ENCODE data around the gene KANSL1. TPM values are rescaled to one million over a fixed set of nuclear protein-coding genes. Genes with fewer than 3 reads are reported as not detected.

The KANSL1 gene
- total RNA-seq, 2 donors from 2014 or later: 137 to 144 TPM

DNA sequence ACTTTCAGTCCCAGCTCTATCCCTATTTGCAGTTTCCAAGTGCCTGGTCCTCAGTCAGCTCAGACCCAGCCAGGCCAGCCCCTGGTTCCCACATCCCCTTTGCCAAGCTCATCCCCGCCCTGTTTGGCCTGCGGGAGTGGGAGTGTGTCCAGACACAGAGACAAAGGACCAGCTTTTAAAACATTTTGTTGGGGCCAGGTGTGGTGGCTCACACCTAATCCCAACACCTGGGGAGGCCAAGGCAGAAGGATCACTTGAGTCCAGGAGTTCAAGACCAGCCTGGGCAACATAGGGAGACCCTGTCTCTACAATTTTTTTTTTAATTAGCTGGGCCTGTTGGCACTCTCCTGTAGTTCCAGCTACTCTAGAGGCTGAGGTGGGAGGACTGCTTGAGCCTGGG is 192.5 kb downstream of the KANSL1 start:
- Histone ChIP-seq H3K9me3 (ENCODE audit: control insufficient read depth, low read length) (no peaks in the 10 kb centered on the region), H3K27me3 (ENCODE audit: control insufficient read depth, insufficient read depth, low read length, poor library complexity, severe bottlenecking) (no peaks in the 10 kb centered on the region), H3K9ac (ENCODE audit: extremely low read depth, low read length, poor library complexity, severe bottlenecking) (no peak overlapping the region), H3K4me1 (ENCODE audit: control insufficient read depth, insufficient read depth, low read length) (no peaks in the 10 kb centered on the region), H3K36me3 (ENCODE audit: control insufficient read depth, insufficient read depth, low read length) (no peaks in the 10 kb centered on the region), H3K4me3 (ENCODE audit: low read length) (no peak overlapping the region), H3K27ac (ENCODE audit: low read depth, low read length) (no peak overlapping the region)
- no peak for DNase-seq
- Mint-ChIP-seq H3K27ac (no peak overlapping the region), H3K9me3 (no peaks in the 10 kb centered on the region), H3K27me3 (ENCODE audit: insufficient read depth) (no peaks in the 10 kb centered on the region), H3K4me1 (no peaks in the 10 kb centered on the region), H3K36me3 (ENCODE audit: low read depth) (no peaks in the 10 kb centered on the region), H3K4me3 (no peak overlapping the region)
- 91 to 100% methylated on average over 1 to 2 of the region's 2 CpGs for WGBS, 2 experiments (ENCODE audit: insufficient coverage in 1 of 2, insufficient read length in 1 of 2)
- TF ChIP-seq, protein P1, sequence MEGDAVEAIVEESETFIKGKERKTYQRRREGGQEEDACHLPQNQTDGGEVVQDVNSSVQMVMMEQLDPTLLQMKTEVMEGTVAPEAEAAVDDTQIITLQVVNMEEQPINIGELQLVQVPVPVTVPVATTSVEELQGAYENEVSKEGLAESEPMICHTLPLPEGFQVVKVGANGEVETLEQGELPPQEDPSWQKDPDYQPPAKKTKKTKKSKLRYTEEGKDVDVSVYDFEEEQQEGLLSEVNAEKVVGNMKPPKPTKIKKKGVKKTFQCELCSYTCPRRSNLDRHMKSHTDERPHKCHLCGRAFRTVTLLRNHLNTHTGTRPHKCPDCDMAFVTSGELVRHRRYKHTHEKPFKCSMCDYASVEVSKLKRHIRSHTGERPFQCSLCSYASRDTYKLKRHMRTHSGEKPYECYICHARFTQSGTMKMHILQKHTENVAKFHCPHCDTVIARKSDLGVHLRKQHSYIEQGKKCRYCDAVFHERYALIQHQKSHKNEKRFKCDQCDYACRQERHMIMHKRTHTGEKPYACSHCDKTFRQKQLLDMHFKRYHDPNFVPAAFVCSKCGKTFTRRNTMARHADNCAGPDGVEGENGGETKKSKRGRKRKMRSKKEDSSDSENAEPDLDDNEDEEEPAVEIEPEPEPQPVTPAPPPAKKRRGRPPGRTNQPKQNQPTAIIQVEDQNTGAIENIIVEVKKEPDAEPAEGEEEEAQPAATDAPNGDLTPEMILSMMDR (conservative IDR thresholded peaks at IDR 0.05): no peak

DNA sequence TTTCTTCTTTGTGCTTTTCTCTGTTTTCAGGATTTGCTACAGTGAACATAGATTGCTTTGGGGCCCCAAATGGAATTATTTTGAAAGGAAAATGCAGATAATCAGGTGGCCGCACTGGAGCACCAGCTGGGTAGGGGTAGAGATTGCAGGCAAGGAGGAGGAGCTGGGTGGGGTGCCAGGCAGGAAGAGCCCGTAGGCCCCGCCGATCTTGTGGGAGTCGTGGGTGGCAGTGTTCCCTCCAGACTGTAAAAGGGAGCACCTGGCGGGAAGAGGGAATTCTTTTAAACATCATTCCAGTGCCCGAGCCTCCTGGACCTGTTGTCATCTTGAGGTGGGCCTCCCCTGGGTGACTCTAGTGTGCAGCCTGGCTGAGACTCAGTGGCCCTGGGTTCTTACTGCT is 192.9 kb downstream of the KANSL1 start:
- H3K4me3 Mint-ChIP-seq: no peak overlapping the region
- DNase-seq: no peak
- H3K27ac Mint-ChIP-seq: no peak overlapping the region
- H3K27me3 Mint-ChIP-seq (ENCODE audit: insufficient read depth): no peaks in the 10 kb centered on the region
- no peaks in the 10 kb centered on the region for H3K9me3 ChIP-seq (ENCODE audit: control insufficient read depth, low read length)
- H3K27ac ChIP-seq (ENCODE audit: low read depth, low read length): no peak overlapping the region
- H3K36me3 Mint-ChIP-seq (ENCODE audit: low read depth): no peaks in the 10 kb centered on the region
- TF ChIP-seq, protein P1 (conservative IDR thresholded peaks at IDR 0.05): no peak
- H3K27me3 ChIP-seq (ENCODE audit: control insufficient read depth, insufficient read depth, low read length, poor library complexity, severe bottlenecking): no peaks in the 10 kb centered on the region
- H3K36me3 ChIP-seq (ENCODE audit: control insufficient read depth, insufficient read depth, low read length): no peaks in the 10 kb centered on the region
- H3K4me3 ChIP-seq (ENCODE audit: low read length): no peak overlapping the region
- H3K4me1 Mint-ChIP-seq: no peaks in the 10 kb centered on the region
- no peaks in the 10 kb centered on the region for H3K4me1 ChIP-seq (ENCODE audit: control insufficient read depth, insufficient read depth, low read length)
- no peak overlapping the region for H3K9ac ChIP-seq (ENCODE audit: extremely low read depth, low read length, poor library complexity, severe bottlenecking)
- no peaks in the 10 kb centered on the region for H3K9me3 Mint-ChIP-seq
- 92 to 98% methylated on average over 5 to 7 of the region's 7 CpGs for WGBS, 2 experiments (ENCODE audit: insufficient coverage in 1 of 2, insufficient read length in 1 of 2)

DNA sequence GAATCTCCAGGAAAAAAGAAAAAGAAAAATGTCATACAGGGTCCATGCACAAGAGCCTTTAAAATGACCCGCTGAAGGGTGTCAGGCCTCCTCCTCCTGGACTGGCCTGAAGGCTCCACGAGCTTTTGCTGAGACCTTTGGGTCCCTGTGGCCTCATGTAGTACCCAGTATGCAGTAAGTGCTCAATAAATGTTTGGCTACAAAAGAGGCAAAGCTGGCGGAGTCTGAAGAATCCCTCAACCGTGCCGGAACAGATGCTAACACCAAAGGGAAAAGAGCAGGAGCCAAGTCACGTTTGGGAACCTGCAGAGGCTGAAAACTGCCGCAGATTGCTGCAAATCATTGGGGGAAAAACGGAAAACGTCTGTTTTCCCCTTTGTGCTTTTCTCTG is 193.3 kb downstream of the KANSL1 start:
- Histone ChIP-seq H3K9ac (ENCODE audit: extremely low read depth, low read length, poor library complexity, severe bottlenecking) (no peak overlapping the region), H3K9me3 (ENCODE audit: control insufficient read depth, low read length) (no peaks in the 10 kb centered on the region), H3K36me3 (ENCODE audit: control insufficient read depth, insufficient read depth, low read length) (no peaks in the 10 kb centered on the region), H3K4me3 (ENCODE audit: low read length) (no peak overlapping the region), H3K27me3 (ENCODE audit: control insufficient read depth, insufficient read depth, low read length, poor library complexity, severe bottlenecking) (no peaks in the 10 kb centered on the region), H3K27ac (ENCODE audit: low read depth, low read length) (no peak overlapping the region), H3K4me1 (ENCODE audit: control insufficient read depth, insufficient read depth, low read length) (no peaks in the 10 kb centered on the region)
- no peaks in the 10 kb centered on the region for H3K27me3 Mint-ChIP-seq (ENCODE audit: insufficient read depth)
- H3K27ac Mint-ChIP-seq: no peak overlapping the region
- TF ChIP-seq, protein P1 (conservative IDR thresholded peaks at IDR 0.05): no peak
- no peaks in the 10 kb centered on the region for H3K9me3 Mint-ChIP-seq
- 83 to 85% methylated on average over 8 to 9 of the region's 9 CpGs for WGBS, 2 experiments (ENCODE audit: insufficient coverage in 1 of 2, insufficient read length in 1 of 2)
- no peak overlapping the region for H3K4me3 Mint-ChIP-seq
- no peaks in the 10 kb centered on the region for H3K36me3 Mint-ChIP-seq (ENCODE audit: low read depth)
- DNase-seq: no peak
- no peaks in the 10 kb centered on the region for H3K4me1 Mint-ChIP-seq
